Caco-2 (cell line): ENCODE data around the gene ABHD12. TPM values are rescaled to one million over a fixed set of nuclear protein-coding genes. Genes with fewer than 3 reads are reported as not detected.

ENCODE experiments used
- BruUV-seq: library from RNA; stranded (reverse); fragments of 400-500 nt; replicated peaks from 2 replicates; lab custom pipeline; 2021; lab: Mats Ljungman, UMichigan
- CTCF ChIA-PET: fragments of 300-600 bp; sonication (Branson Sonifier 250); formaldehyde crosslinking; loops from one replicate; lab custom pipeline; 2022; ENCODE audit warnings: antibody characterized with exemption; lab: Charles Lee
- POLR2A ChIA-PET: fragments of 300-600 bp; sonication (Branson Sonifier 250); formaldehyde crosslinking; loops from one replicate; lab custom pipeline; 2022; ENCODE audit warnings: antibody characterized with exemption; lab: Charles Lee
- DNase-seq, 2 experiments: peaks; one replicate each; pipeline versions ENCODE4 v3.0.0 to v3.0.0-alpha.2; 2020 to 2022
- H3K27me3 ChIP-seq: replicated peaks from 2 replicates; pipeline ENCODE4 v1.6.0; 2011; ENCODE audit warnings: low read length; ENCODE audit not compliant: control insufficient read depth, insufficient read depth
- H3K36me3 ChIP-seq: 2 replicates; pipeline ENCODE4 v1.5.1; 2011; ENCODE audit warnings: low read length; ENCODE audit not compliant: control insufficient read depth, insufficient read depth
- H3K4me1 ChIP-seq: fragments of 250-450 bp; sonication (Bioruptor Pico); 2 replicates; pipeline ENCODE4 v1.5.1; 2020; ENCODE audit warnings: mild to moderate bottlenecking
- H3K4me3 ChIP-seq: 2 replicates; pipeline ENCODE4 v1.5.1; 2011; ENCODE audit warnings: low read depth, mild to moderate bottlenecking, control low read depth, low read length
- H3K9me3 ChIP-seq: fragments of 250-450 bp; sonication (Bioruptor Pico); 2 replicates; pipeline ENCODE4 v1.5.1; 2020; ENCODE audit warnings: mild to moderate bottlenecking, moderate library complexity
- H3K27ac Mint-ChIP-seq: one replicate; pipeline ENCODE4 v1.8.0; 2022; ENCODE audit warnings: mixed read lengths; ENCODE audit not compliant: unreplicated experiment
- H3K27me3 Mint-ChIP-seq: one replicate; pipeline ENCODE4 v1.8.0; 2022; ENCODE audit warnings: mixed read lengths; ENCODE audit not compliant: insufficient read depth, unreplicated experiment
- H3K36me3 Mint-ChIP-seq: one replicate; pipeline ENCODE4 v1.8.0; 2022; ENCODE audit warnings: mild to moderate bottlenecking, mixed read lengths; ENCODE audit not compliant: insufficient read depth, unreplicated experiment
- H3K4me1 Mint-ChIP-seq: one replicate; pipeline ENCODE4 v1.8.0; 2022; ENCODE audit warnings: low read depth, mixed read lengths; ENCODE audit not compliant: unreplicated experiment
- H3K4me3 Mint-ChIP-seq: one replicate; pipeline ENCODE4 v1.8.0; 2022; ENCODE audit warnings: mild to moderate bottlenecking, moderate library complexity, mixed read lengths; ENCODE audit not compliant: unreplicated experiment
- H3K9me3 Mint-ChIP-seq: one replicate; pipeline ENCODE4 v1.8.0; 2022; ENCODE audit warnings: mixed read lengths; ENCODE audit not compliant: unreplicated experiment
- intact Hi-C: fragments of 100-400 bp; cut with micrococcal nuclease; formaldehyde crosslinking; loops from one replicate; pipeline ENCODE4 v1.10.0; 2022; ENCODE audit not compliant: unreplicated experiment
- total RNA-seq: library from RNA; stranded (reverse); gene quantifications from 2 replicates; pipeline ENCODE4 v1.2.3, GENCODE V29; 2022
- TF ChIP-seq, protein P1 (sequence below), 2 experiments: fragments of 200-600 bp in 1 of 2; IDR thresholded peaks; 1 replicate in 1 of 2; 2 replicates in 1 of 2; pipeline versions ENCODE4 v1.5.1 to v1.8.0; 2011 to 2022; ENCODE audit warnings: antibody characterized with exemption in 1 of 2, control low read depth in 1 of 2, inconsistent platforms in 1 of 2, low read depth in 1 of 2, low read length in 1 of 2, mild to moderate bottlenecking in 1 of 2, moderate library complexity in 1 of 2; ENCODE audit not compliant: insufficient read depth in 1 of 2, severe bottlenecking in 1 of 2, unreplicated experiment in 1 of 2

ABHD12 gene
- total RNA-seq, 1 experiment from 2014 or later = 104 TPM

GRCh38 chr20:25252686-25253421 is 137.8 kb downstream of the ABHD12 start:
- Histone ChIP-seq H3K4me1 (peaks cover 20% of the 10 kb centered on the region), H3K36me3 (no peaks in the 10 kb centered on the region; the same call in 1 of the 2 replicates), H3K4me3 (no peak overlapping the region), H3K9me3 (no peaks in the 10 kb centered on the region), H3K27me3 (no peaks in the 10 kb centered on the region)
- ChIA-PET CTCF (no interaction called here), POLR2A (interaction anchor here (0.5 to 1.4 kb wide), 2 partner anchors 57 to 248 kb away, joined by 4 to 5 read pairs; partner anchors contain the start of gene ENTPD6)
- Mint-ChIP-seq H3K9me3 (no peaks in the 10 kb centered on the region), H3K36me3 (peaks cover 19% of the 10 kb centered on the region), H3K4me3 (no peak overlapping the region), H3K4me1 (peaks cover 6% of the 10 kb centered on the region), H3K27me3 (no peaks in the 10 kb centered on the region), H3K27ac (no peak overlapping the region)
- no peak for DNase-seq
- intact Hi-C loops = no loop called here
- TF ChIP-seq, protein P1, sequence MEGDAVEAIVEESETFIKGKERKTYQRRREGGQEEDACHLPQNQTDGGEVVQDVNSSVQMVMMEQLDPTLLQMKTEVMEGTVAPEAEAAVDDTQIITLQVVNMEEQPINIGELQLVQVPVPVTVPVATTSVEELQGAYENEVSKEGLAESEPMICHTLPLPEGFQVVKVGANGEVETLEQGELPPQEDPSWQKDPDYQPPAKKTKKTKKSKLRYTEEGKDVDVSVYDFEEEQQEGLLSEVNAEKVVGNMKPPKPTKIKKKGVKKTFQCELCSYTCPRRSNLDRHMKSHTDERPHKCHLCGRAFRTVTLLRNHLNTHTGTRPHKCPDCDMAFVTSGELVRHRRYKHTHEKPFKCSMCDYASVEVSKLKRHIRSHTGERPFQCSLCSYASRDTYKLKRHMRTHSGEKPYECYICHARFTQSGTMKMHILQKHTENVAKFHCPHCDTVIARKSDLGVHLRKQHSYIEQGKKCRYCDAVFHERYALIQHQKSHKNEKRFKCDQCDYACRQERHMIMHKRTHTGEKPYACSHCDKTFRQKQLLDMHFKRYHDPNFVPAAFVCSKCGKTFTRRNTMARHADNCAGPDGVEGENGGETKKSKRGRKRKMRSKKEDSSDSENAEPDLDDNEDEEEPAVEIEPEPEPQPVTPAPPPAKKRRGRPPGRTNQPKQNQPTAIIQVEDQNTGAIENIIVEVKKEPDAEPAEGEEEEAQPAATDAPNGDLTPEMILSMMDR (IDR thresholded peaks at IDR 0.05; ENCODE audit: insufficient read depth in 1 of 2, low read depth in 1 of 2, low read length in 1 of 2, severe bottlenecking in 1 of 2, unreplicated experiment in 1 of 2) = no peak
- BruUV-seq = no TSS peak

GRCh38 chr20:25252230-25252651 is 138.4 kb downstream of the ABHD12 start:
- Mint-ChIP-seq H3K36me3 (peaks cover 21% of the 10 kb centered on the region), H3K4me3 (no peak overlapping the region), H3K27me3 (no peaks in the 10 kb centered on the region), H3K4me1 (peaks cover 6% of the 10 kb centered on the region), H3K27ac (no peak overlapping the region), H3K9me3 (no peaks in the 10 kb centered on the region)
- Histone ChIP-seq H3K36me3 (no peaks in the 10 kb centered on the region; the same call in 1 of the 2 replicates), H3K4me1 (peaks cover 20% of the 10 kb centered on the region), H3K27me3 (no peaks in the 10 kb centered on the region), H3K9me3 (no peaks in the 10 kb centered on the region), H3K4me3 (no peak overlapping the region)
- intact Hi-C loops = no loop called here
- no TSS peak for BruUV-seq
- no peak for DNase-seq
- TF ChIP-seq, protein P1 (IDR thresholded peaks at IDR 0.05; ENCODE audit: insufficient read depth in 1 of 2, low read depth in 1 of 2, low read length in 1 of 2, severe bottlenecking in 1 of 2, unreplicated experiment in 1 of 2) = no peak
- CTCF ChIA-PET = no interaction called here
- POLR2A ChIA-PET = interaction anchor here (1.4 kb wide), 1 partner anchor 57 kb away, joined by 4 read pairs; the partner anchor contains the start of gene ENTPD6

- no peaks in the 10 kb centered on the region for H3K9me3 ChIP-seq
- Mint-ChIP-seq H3K36me3 (peaks cover 26% of the 10 kb centered on the region), H3K4me1 (peaks cover 11% of the 10 kb centered on the region), H3K27me3 (no peaks in the 10 kb centered on the region), H3K4me3 (no peak overlapping the region), H3K9me3 (no peaks in the 10 kb centered on the region), H3K27ac (no peak overlapping the region)
- TF ChIP-seq, protein P1 (IDR thresholded peaks at IDR 0.05; ENCODE audit: insufficient read depth in 1 of 2, low read depth in 1 of 2, low read length in 1 of 2, severe bottlenecking in 1 of 2, unreplicated experiment in 1 of 2) = no peak
- ChIA-PET CTCF (no interaction called here), POLR2A (interaction anchor here (1.4 kb wide), 1 partner anchor 56 kb away, joined by 4 read pairs; the partner anchor contains the start of gene ENTPD6)
- no TSS peak for BruUV-seq
- no peaks in the 10 kb centered on the region; the same call in 1 of the 2 replicates for H3K36me3 ChIP-seq
- no peak for DNase-seq
- no peaks in the 10 kb centered on the region for H3K27me3 ChIP-seq
- H3K4me3 ChIP-seq = no peak overlapping the region
- H3K4me1 ChIP-seq = peaks cover 25% of the 10 kb centered on the region
- intact Hi-C loops = no loop called here
Observed at GRCh38 chr20:25251558-25251957, 139.1 kb downstream of the ABHD12 start.
